Stimulated activated naive CD4-positive, alpha-beta T cell (primary cell): ENCODE measurements around the gene SMIM15.
"Not testable (repeated sequence)": the region's sequence is repeated elsewhere in the genome, so short reads cannot be mapped to it uniquely, and the experiment has no call there.

ENCODE experiments used
- DNase-seq, 6 experiments: peaks; one replicate each; lab custom pipeline; 2025; lab: John Stamatoyannopoulos, UW

SMIM15 gene

GRCh38 chr5:61162010-61162831, at the start of gene SMIM15:
Gene SMIM15, minus strand, starts transcription at chr5:61162468. Its CDS starts 2,297 bp downstream, at chr5:61160171.
- peak; percentile 55 to 75 (median 62) for DNase-seq

- DNase-seq = no peak
Measured at GRCh38 chr5:61207884-61208283, 45.6 kb upstream of the SMIM15 start.

- DNase-seq = no peak
Measured at GRCh38 chr5:61205013-61205412, 42.7 kb upstream of the SMIM15 start.

GRCh38 chr5:61202213-61202612, 39.9 kb upstream of the SMIM15 start:
- DNase-seq = no peak

- DNase-seq = no peak
Measured at GRCh38 chr5:61200582-61201155, 38.4 kb upstream of the SMIM15 start.

GRCh38 chr5:61198606-61199005, 36.3 kb upstream of the SMIM15 start:
- DNase-seq = no peak

GRCh38 chr5:61187826-61188225, 25.6 kb upstream of the SMIM15 start:
- not testable (repeated sequence) for DNase-seq

GRCh38 chr5:61187352-61187751, 25.1 kb upstream of the SMIM15 start:
- DNase-seq = not testable (repeated sequence)

GRCh38 chr5:61186634-61187033, 24.4 kb upstream of the SMIM15 start:
- DNase-seq = no peak

- no peak for DNase-seq
Measured at GRCh38 chr5:61184708-61185107, 22.4 kb upstream of the SMIM15 start.

GRCh38 chr5:61183538-61183937, 21.3 kb upstream of the SMIM15 start:
- no peak for DNase-seq

- DNase-seq = peak in 3 of 6 experiments; percentile 6 to 27 (median 15)
Measured at GRCh38 chr5:61182449-61182848, 20.2 kb upstream of the SMIM15 start.

- DNase-seq = no peak
Measured at GRCh38 chr5:61180886-61181285, 18.6 kb upstream of the SMIM15 start.

GRCh38 chr5:61178702-61179101, 16.4 kb upstream of the SMIM15 start:
- DNase-seq = no peak

GRCh38 chr5:61177716-61178115, 15.4 kb upstream of the SMIM15 start:
- no peak for DNase-seq

GRCh38 chr5:61177070-61177469, 14.8 kb upstream of the SMIM15 start:
- DNase-seq = no peak

GRCh38 chr5:61176631-61177030, 14.4 kb upstream of the SMIM15 start:
- DNase-seq = no peak

GRCh38 chr5:61171479-61171878, 9.2 kb upstream of the SMIM15 start:
- DNase-seq = no peak

GRCh38 chr5:61168951-61169350, 6.7 kb upstream of the SMIM15 start:
- no peak for DNase-seq

GRCh38 chr5:61167382-61167781, 5.1 kb upstream of the SMIM15 start:
- DNase-seq = peak in 1 of 6 experiments; percentile 1

GRCh38 chr5:61163905-61164304, 1.6 kb upstream of the SMIM15 start:
- no peak for DNase-seq

- DNase-seq = peak in 2 of 6 experiments; percentile 24 to 33
Measured at GRCh38 chr5:61162832-61163567, 732 bp upstream of the SMIM15 start.

GRCh38 chr5:61160497-61160896, 1.8 kb downstream of the SMIM15 start:
- no peak for DNase-seq
